BJ (cell line): Measurements from ENCODE around the gene SLC8A1. TPM values are rescaled to one million over a fixed set of nuclear protein-coding genes. Genes with fewer than 3 reads are reported as not detected.
A peak's percentile ranks its signal among the peaks of the same experiment; 100 is the strongest.

Experiments used
- CTCF ChIA-PET: fragments of 350-600 bp; formaldehyde crosslinking; extraction: SDS; loops from one replicate; lab custom pipeline; 2021; ENCODE audit warnings: antibody characterized with exemption, inconsistent platforms; lab: Yijun Ruan, JAX
- POLR2A ChIA-PET: fragments of 300-600 bp; sonication (Branson Sonifier 250); formaldehyde crosslinking; extraction: SDS; loops from one replicate; lab custom pipeline; 2021; ENCODE audit warnings: antibody characterized with exemption; lab: Charles Lee
- DNase-seq: peaks from one replicate; pipeline ENCODE4 v3.0.0-alpha.2; 2011; ENCODE audit warnings: low read depth
- H3K27me3 ChIP-seq: 2 replicates; pipeline ENCODE4 v1.6.0; 2011; ENCODE audit warnings: low read length; ENCODE audit not compliant: control insufficient read depth, insufficient read depth
- H3K36me3 ChIP-seq: 2 replicates; pipeline ENCODE4 v1.5.1; 2011; ENCODE audit warnings: low read length; ENCODE audit not compliant: control insufficient read depth, insufficient read depth
- H3K4me3 ChIP-seq: 2 replicates; pipeline ENCODE4 v1.5.1; 2011; ENCODE audit warnings: low read depth, mild to moderate bottlenecking, control low read depth, low read length
- CTCF ChIP-seq: IDR thresholded peaks from 2 replicates; pipeline ENCODE4 v1.5.1; 2011; ENCODE audit warnings: low read depth, mild to moderate bottlenecking, control low read depth, inconsistent platforms, low read length, moderate library complexity; ENCODE audit not compliant: insufficient read depth
- polyA plus RNA-seq: library from polyadenylated mRNA; depleted of rRNA; stranded (reverse); fragments of >200 nt; gene quantifications from 2 replicates; pipeline ENCODE4 v1.2.3, GENCODE V29; 2011

Gene SLC8A1
- polyA plus RNA-seq, 1 experiment: 18.5 TPM

GRCh38 chr2:40403233-40403836 is 48.6 kb downstream of the SLC8A1 start:
- peak; percentile 76 for DNase-seq
- Histone ChIP-seq H3K4me3 (no peak overlapping the region), H3K27me3 (no peaks in the 10 kb centered on the region), H3K36me3 (no peaks in the 10 kb centered on the region)
- CTCF ChIA-PET: interaction anchor here (0.6 to 2.3 kb wide), 6 partner anchors 10 to 303 kb away, joined by 3 to 11 read pairs (median 4); no protein-coding TSS in a partner anchor
- TF ChIP-seq CTCF: no peak
- POLR2A ChIA-PET: interaction anchor here (0.8 to 1.2 kb wide), 3 partner anchors 47 to 178 kb away, joined by 3 to 6 read pairs (median 5); no protein-coding TSS in a partner anchor

GRCh38 chr2:40401896-40402295 is 50.0 kb downstream of the SLC8A1 start:
- peak; percentile 38 for DNase-seq
- Histone ChIP-seq H3K36me3 (no peaks in the 10 kb centered on the region), H3K27me3 (no peaks in the 10 kb centered on the region), H3K4me3 (no peak overlapping the region)
- ChIA-PET POLR2A (interaction anchor here (0.6 kb wide), 1 partner anchor 436 kb away, joined by 4 read pairs; no protein-coding TSS in a partner anchor), CTCF (no interaction called here)
- TF ChIP-seq CTCF: no peak

- POLR2A ChIA-PET: no interaction called here
- DNase-seq: no peak
Observed at GRCh38 chr2:40400336-40400953, 51.4 kb downstream of the SLC8A1 start.

GRCh38 chr2:40397765-40398164 is 54.1 kb downstream of the SLC8A1 start:
- CTCF ChIA-PET: interaction anchor here (1.0 kb wide), 2 partner anchors 23 to 90 kb away, joined by 3 read pairs; no protein-coding TSS in a partner anchor
- TF ChIP-seq CTCF: no peak
- no peaks in the 10 kb centered on the region for H3K27me3 ChIP-seq

More at GRCh38 chr2:40400336-40400953, 51.4 kb downstream of the SLC8A1 start:
- TF ChIP-seq CTCF: no peak
- H3K27me3 ChIP-seq: no peaks in the 10 kb centered on the region
- no peaks in the 10 kb centered on the region for H3K36me3 ChIP-seq
- H3K4me3 ChIP-seq: no peak overlapping the region
- CTCF ChIA-PET: no interaction called here

GRCh38 chr2:40396124-40396523 is 55.8 kb downstream of the SLC8A1 start:
- no peak overlapping the region for H3K4me3 ChIP-seq
- POLR2A ChIA-PET: no interaction called here
- CTCF ChIA-PET: no interaction called here
- no peaks in the 10 kb centered on the region for H3K36me3 ChIP-seq
- no peak for DNase-seq
- H3K27me3 ChIP-seq: no peaks in the 10 kb centered on the region
- TF ChIP-seq CTCF: no peak

More at GRCh38 chr2:40397765-40398164, 54.1 kb downstream of the SLC8A1 start:
- no peak for DNase-seq
- H3K4me3 ChIP-seq: no peak overlapping the region
- POLR2A ChIA-PET: no interaction called here
- H3K36me3 ChIP-seq: no peaks in the 10 kb centered on the region
